Tibial nerve (tissue), 4 donors: ENCODE measurements around the gene TSPAN5. TPM values are rescaled to one million over a fixed set of nuclear protein-coding genes. Genes with fewer than 3 reads are reported as not detected.

ENCODE experiments used
- DNase-seq, 2 donors: peaks; one replicate each; pipeline ENCODE4 v3.0.0-alpha.2; 2019; ENCODE audit warnings: low spot score in 2 of 2
- H3K27ac ChIP-seq, 4 donors: fragments of 200-600 bp; sonication (generic) in 3 of 4; one replicate each; pipeline ENCODE4 v1.5.1; 2017 to 2019; ENCODE audit warnings: mild to moderate bottlenecking in 1 of 4
- H3K27me3 ChIP-seq, 2 donors: fragments of 200-600 bp; sonication (generic) in 1 of 2; one replicate each; pipeline versions ENCODE4 v1.5.1 to v1.6.0; 2017 to 2019
- H3K36me3 ChIP-seq, 3 donors: fragments of 200-600 bp; sonication (generic); one replicate each; pipeline ENCODE4 v1.5.1; 2018 to 2019
- H3K4me1 ChIP-seq, 4 donors: fragments of 200-600 bp; sonication (generic) in 3 of 4; one replicate each; pipeline ENCODE4 v1.5.1; 2017 to 2019
- H3K4me3 ChIP-seq, 4 donors: fragments of 200-600 bp; sonication (generic) in 3 of 4; one replicate each; pipeline ENCODE4 v1.5.1; 2017 to 2019; ENCODE audit warnings: mild to moderate bottlenecking in 1 of 4, moderate library complexity in 1 of 4
- H3K9me3 ChIP-seq, 4 donors: fragments of 200-600 bp; sonication (generic) in 3 of 4; one replicate each; pipeline ENCODE4 v1.5.1; 2017 to 2019
- CTCF ChIP-seq, 5 experiments: fragments of 200-600 bp in 3 of 5; fragments of 450-650 bp in 2 of 5; sonication (generic) in 3 of 5; IDR thresholded peaks; one replicate each; pipeline ENCODE4 v1.5.1; 2016 to 2019; ENCODE audit warnings: antibody characterized with exemption in 5 of 5, mild to moderate bottlenecking in 3 of 5, moderate library complexity in 2 of 5
- EP300 ChIP-seq, 2 donors: sonication (generic); formaldehyde crosslinking; IDR thresholded peaks; one replicate each; pipeline ENCODE4 v1.6.1; 2017; ENCODE audit warnings: antibody characterized with exemption in 2 of 2, mild to moderate bottlenecking in 1 of 2
- POLR2A ChIP-seq, 2 donors: fragments of 450-650 bp; IDR thresholded peaks; one replicate each; pipeline ENCODE4 v1.6.1; 2017; ENCODE audit warnings: antibody characterized with exemption in 2 of 2, mild to moderate bottlenecking in 2 of 2, moderate library complexity in 2 of 2
- WGBS, 2 donors: methylation state at CpG; one replicate each; pipeline ENCODE4 v1.1.5; 2018; 5-methylcytosine and 5-hydroxymethylcytosine counted together
- total RNA-seq, 4 donors: library from RNA; depleted of rRNA; stranded (reverse); fragments of >200 nt; gene quantifications; one replicate each; pipeline ENCODE4 v1.1.0, GENCODE V29; 2016

Gene TSPAN5
- total RNA-seq, 4 donors from 2014 or later, result 15.3 to 30.8 (median 25.6) TPM

- H3K27ac ChIP-seq, result no peak overlapping the region
Measured at GRCh38 chr4:98510340-98510739, 148.1 kb downstream of the TSPAN5 start.

GRCh38 chr4:98509721-98510120 is 148.7 kb downstream of the TSPAN5 start:
- TF ChIP-seq CTCF (IDR thresholded peaks at IDR 0.05) (no peak), EP300 (IDR thresholded peaks at IDR 0.05) (no peak), POLR2A (IDR thresholded peaks at IDR 0.05) (no peak)
- Histone ChIP-seq H3K36me3 (no peaks in the 10 kb centered on the region), H3K4me1 (peaks cover 0 to 19% (median 8%) of the 10 kb centered on the region in 4 donors), H3K4me3 (no peak overlapping the region), H3K27me3 (no peaks in the 10 kb centered on the region), H3K9me3 (no peaks in the 10 kb centered on the region), H3K27ac (no peak overlapping the region)
- WGBS, 2 donors, result 66 to 74% methylated on average over 4 of the region's 4 CpGs
- DNase-seq, result no peak

More at GRCh38 chr4:98510340-98510739, 148.1 kb downstream of the TSPAN5 start:
- 79 to 90% methylated on average over 2 of the region's 2 CpGs for WGBS, 2 donors
- no peaks in the 10 kb centered on the region for H3K9me3 ChIP-seq
- H3K4me1 ChIP-seq, result peaks cover 0 to 19% (median 8%) of the 10 kb centered on the region in 4 donors
- no peak for DNase-seq
- H3K4me3 ChIP-seq, result no peak overlapping the region
- no peak for TF ChIP-seq EP300 (IDR thresholded peaks at IDR 0.05)
- H3K27me3 ChIP-seq, result no peaks in the 10 kb centered on the region
- no peaks in the 10 kb centered on the region for H3K36me3 ChIP-seq

- Histone ChIP-seq H3K36me3 (no peaks in the 10 kb centered on the region), H3K4me3 (no peak overlapping the region), H3K9me3 (no peaks in the 10 kb centered on the region), H3K27ac (no peak overlapping the region), H3K4me1 (peaks cover 0 to 19% (median 8%) of the 10 kb centered on the region in 4 donors), H3K27me3 (no peaks in the 10 kb centered on the region)
- WGBS, 2 donors, result 49 to 56% methylated on average over 7 of the region's 7 CpGs
- TF ChIP-seq CTCF (IDR thresholded peaks at IDR 0.05) (no peak), POLR2A (IDR thresholded peaks at IDR 0.05) (no peak), EP300 (IDR thresholded peaks at IDR 0.05) (no peak)
- no peak for DNase-seq
Measured at GRCh38 chr4:98508829-98509598, 149.4 kb downstream of the TSPAN5 start.

- peaks cover 0 to 19% (median 8%) of the 10 kb centered on the region in 4 donors for H3K4me1 ChIP-seq
- no peak for DNase-seq
- H3K27ac ChIP-seq, result no peak overlapping the region
- WGBS, 2 donors, result 98 to 100% methylated on average over 4 of the region's 4 CpGs
- H3K36me3 ChIP-seq, result peaks cover 0 to 2% (median 0%) of the 10 kb centered on the region in 3 donors
- no peaks in the 10 kb centered on the region for H3K27me3 ChIP-seq
- H3K4me3 ChIP-seq, result no peak overlapping the region
- TF ChIP-seq POLR2A (IDR thresholded peaks at IDR 0.05) (no peak), EP300 (IDR thresholded peaks at IDR 0.05) (no peak)
- H3K9me3 ChIP-seq, result no peaks in the 10 kb centered on the region
Measured at GRCh38 chr4:98508248-98508647, 150.2 kb downstream of the TSPAN5 start.

GRCh38 chr4:98507299-98507698 is 151.1 kb downstream of the TSPAN5 start:
- H3K27ac ChIP-seq, result no peak overlapping the region
- no peak for DNase-seq
- H3K27me3 ChIP-seq, result no peaks in the 10 kb centered on the region
- peaks cover 0 to 6% (median 0%) of the 10 kb centered on the region in 3 donors for H3K36me3 ChIP-seq
- TF ChIP-seq POLR2A (IDR thresholded peaks at IDR 0.05) (no peak), EP300 (IDR thresholded peaks at IDR 0.05) (no peak), CTCF (IDR thresholded peaks at IDR 0.05) (no peak)
- 80 to 81% methylated on average over 3 of the region's 3 CpGs for WGBS, 2 donors
- peaks cover 0 to 19% (median 8%) of the 10 kb centered on the region in 4 donors for H3K4me1 ChIP-seq
- H3K9me3 ChIP-seq, result no peaks in the 10 kb centered on the region
- no peak overlapping the region for H3K4me3 ChIP-seq

GRCh38 chr4:98506462-98507132 is 151.8 kb downstream of the TSPAN5 start:
- TF ChIP-seq EP300 (IDR thresholded peaks at IDR 0.05), result no peak
- TF ChIP-seq POLR2A (IDR thresholded peaks at IDR 0.05), result no peak
- TF ChIP-seq CTCF (IDR thresholded peaks at IDR 0.05), result no peak
- peaks cover 0 to 6% (median 0%) of the 10 kb centered on the region in 3 donors for H3K36me3 ChIP-seq
- peaks cover 0 to 19% (median 8%) of the 10 kb centered on the region in 4 donors for H3K4me1 ChIP-seq
- H3K9me3 ChIP-seq, result no peaks in the 10 kb centered on the region
- no peaks in the 10 kb centered on the region for H3K27me3 ChIP-seq
- no peak for DNase-seq
- no peak overlapping the region for H3K4me3 ChIP-seq
- WGBS, 2 donors, result 63 to 64% methylated on average over 5 of the region's 5 CpGs
- no peak overlapping the region for H3K27ac ChIP-seq
